ENCODE measurements around the gene QRFP.

DNA sequence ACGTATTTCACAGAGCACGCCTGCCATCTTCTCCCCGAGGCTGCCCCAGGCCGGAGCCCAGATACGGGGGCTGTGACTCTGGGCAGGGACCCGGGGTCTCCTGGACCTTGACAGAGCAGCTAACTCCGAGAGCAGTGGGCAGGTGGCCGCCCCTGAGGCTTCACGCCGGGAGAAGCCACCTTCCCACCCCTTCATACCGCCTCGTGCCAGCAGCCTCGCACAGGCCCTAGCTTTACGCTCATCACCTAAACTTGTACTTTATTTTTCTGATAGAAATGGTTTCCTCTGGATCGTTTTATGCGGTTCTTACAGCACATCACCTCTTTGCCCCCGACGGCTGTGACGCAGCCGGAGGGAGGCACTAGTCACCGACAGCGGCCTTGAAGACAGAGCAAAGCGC lies 9.6 kb downstream of the QRFP start:
- no peak for TF ChIP-seq POLR2A (IDR thresholded peaks at IDR 0.05)
- TF ChIP-seq CTCF (IDR thresholded peaks at IDR 0.05) = no peak
